GM18526 (cell line): ENCODE results near the gene MRPS16.

Experiments
- POLR2A ChIP-seq: IDR thresholded peaks from 3 replicates; pipeline ENCODE4 v1.6.1; 2011; ENCODE audit not compliant: insufficient read length; ENCODE audit errors: extremely low read depth

MRPS16 gene

DNA sequence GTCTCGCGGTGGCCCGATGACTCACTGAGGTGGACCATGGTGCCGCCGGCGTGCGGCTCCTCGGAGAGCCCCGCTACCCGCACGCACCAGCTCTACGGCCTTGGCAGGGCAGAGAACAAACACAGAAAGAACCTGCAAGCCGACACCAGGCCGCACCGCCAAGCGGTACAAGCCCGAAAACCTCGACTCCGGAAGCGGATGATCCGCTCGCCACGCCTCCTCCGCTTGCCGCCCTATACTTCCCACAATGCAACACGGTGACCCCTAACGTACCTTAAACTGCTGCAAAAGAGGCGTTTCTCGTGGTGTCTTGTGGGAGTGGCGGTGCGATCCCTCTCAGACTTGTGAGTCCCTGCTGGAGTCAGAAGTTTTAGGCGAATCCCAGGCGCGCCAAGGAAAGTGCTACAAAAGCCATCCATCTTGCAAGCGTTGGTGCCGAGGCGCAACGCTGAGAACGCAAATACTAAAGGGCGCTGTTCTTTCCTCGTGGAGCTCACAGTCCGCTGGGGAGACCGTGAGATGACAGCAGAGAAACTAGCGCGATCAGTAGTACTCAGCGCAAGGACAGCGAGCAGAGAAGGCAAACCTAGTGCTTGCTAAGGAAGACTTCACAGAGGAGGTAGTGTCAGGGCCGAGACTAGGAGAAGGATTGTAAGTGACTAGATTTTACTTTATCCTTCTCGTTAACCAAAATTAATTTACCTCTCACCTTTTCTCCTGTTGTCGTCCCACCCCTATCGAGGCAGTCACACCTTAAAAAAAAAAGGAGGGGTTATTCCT, at the start of gene MRPS16:
MRPS16 (minus strand) TSS at position 200 of the 780 bp plus-strand sequence; CDS start at position 38, 162 bp downstream.
- peak; percentile 92 for TF ChIP-seq POLR2A

DNA sequence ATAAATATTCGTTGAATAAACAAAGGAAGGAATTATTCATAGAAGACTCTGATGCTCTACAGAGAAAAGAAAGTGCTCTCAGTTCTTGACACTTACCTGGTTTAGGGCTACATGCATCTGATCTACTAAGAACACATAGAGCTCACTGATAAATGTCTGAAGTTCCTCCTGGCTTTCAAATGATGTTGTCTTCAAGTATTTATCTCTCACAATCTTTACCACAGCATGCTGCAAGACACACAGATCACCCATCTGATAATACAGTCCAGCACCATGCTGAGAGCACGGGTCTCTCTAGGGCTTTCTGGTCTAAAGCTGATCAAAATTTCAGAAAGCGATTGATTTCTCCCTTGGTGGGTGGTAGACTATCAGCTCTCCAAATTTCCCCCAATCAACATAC, 44.5 kb upstream of the MRPS16 start:
- TF ChIP-seq POLR2A = no peak

DNA sequence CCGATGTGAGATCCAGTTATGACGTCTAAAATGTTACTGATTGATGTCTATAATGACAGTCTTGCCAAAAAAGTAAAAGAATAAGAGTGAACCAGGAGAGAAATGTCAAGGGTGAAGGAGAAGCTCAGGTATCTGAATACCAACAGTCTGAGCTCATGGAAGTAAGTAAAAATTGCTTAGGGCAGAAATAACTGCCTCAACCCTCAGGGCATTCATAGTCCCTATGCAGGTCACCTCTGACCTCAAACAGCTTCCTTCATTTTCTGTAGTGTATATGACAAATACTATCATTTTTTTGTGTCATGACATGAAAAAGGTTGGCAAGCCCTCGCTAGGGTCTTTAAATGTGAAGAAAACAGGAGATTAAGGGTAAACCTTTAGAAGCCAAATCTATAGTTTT, 41.0 kb upstream of the MRPS16 start:
- no peak for TF ChIP-seq POLR2A

- TF ChIP-seq POLR2A = no peak
Observed at GRCh38 chr10:73289958-73290357, 37.5 kb upstream of the MRPS16 start.

DNA sequence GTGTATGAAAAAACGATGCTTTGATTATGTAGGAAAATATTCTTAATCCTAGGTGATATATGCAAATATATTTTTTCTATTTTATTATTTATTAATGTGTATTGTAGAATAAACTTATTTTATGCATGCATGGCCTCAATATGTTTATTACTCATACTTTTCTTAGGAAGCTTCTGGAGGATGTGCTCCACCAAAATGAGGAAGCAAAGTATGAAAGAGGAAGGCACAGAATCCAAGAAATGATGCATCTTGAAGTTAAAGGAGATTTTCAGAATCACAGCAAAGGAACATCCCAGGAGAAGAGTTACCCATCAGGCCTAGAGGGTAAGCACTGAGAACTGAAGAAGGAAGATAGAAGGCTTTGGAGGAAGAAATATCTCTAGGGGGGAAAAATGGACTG, 35.0 kb upstream of the MRPS16 start:
- TF ChIP-seq POLR2A = no peak

DNA sequence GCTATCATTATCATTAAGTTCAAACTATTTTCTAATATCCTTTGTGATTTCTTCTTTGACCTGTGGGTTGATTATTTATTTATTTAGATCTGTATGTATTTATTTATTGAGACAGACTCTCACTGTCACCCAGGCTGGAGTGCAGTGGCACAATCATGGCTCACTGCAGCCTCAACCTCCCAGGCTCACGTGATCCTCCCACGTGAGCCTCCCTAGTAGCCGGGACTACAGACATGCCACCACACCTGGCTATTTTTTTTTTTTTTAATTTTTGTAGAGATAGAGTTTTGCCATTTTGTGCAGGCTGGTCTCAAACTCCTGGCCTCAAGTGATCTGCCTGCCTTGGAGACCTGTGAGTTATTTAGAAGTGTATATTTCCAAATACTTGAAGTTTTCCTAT, 28.7 kb upstream of the MRPS16 start:
- TF ChIP-seq POLR2A = no peak

GRCh38 chr10:73264423-73264822, 12.0 kb upstream of the MRPS16 start:
- TF ChIP-seq POLR2A = no peak

- no peak for TF ChIP-seq POLR2A
Observed at GRCh38 chr10:73263693-73264347, 11.4 kb upstream of the MRPS16 start.

DNA sequence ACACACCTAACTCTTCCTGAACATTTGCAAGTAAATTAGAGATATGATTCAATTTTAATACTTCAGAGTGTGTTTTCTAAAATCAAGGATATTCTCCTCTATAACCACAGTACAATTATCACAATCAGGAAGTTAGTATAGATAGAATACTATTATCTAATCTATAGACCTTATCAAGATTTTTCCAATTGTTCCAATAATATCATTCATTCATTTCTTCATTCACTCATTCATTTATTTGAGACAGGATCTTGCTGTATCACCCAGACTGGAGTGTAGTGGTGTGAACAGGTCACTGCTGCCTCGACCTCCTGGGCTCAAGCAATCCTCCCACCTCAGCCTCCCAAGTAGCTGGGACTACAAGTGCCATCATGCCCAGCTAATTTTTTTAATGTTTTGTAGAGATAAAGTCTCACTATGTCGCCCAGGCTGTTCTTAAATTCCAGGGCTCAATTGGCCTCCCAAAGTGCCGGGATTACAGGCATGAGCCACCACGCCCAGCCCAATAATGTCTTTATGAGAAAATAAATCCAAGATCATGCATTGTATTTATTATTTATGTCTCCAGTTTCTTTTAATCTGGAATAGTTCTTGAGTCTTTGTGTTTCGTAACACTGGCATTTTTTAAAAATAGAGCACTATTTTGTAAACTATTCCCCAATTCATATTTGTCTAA, 10.6 kb upstream of the MRPS16 start:
- TF ChIP-seq POLR2A = no peak

DNA sequence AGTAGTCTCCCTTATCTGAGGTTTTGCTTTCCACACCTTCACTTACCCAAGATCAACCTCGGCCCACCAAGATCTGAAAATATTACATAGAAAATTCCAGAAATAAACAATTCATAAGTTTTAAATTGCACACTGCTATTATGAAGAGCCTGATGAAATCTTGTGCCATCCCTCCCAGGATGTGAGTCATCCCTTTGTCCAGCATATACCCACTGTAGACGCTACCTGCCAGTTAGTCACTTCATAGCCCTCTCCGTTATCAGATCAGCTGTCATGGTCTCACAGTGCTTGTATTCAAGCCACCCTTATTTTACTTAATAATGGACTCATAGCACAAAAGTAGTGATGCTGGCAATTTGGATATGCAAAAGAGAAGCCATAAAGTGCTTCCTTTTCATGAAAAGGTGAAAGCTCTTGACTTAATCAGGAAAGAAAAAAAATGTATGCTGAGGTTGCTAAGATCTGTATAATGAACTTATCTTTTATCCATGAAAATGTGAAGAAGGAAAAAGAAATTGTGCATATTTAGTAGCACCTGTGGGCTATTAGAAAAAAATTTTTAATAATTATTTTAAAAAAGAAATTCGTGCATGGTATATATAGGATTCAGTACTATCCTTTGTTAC, 9.8 kb upstream of the MRPS16 start:
- no peak for TF ChIP-seq POLR2A

DNA sequence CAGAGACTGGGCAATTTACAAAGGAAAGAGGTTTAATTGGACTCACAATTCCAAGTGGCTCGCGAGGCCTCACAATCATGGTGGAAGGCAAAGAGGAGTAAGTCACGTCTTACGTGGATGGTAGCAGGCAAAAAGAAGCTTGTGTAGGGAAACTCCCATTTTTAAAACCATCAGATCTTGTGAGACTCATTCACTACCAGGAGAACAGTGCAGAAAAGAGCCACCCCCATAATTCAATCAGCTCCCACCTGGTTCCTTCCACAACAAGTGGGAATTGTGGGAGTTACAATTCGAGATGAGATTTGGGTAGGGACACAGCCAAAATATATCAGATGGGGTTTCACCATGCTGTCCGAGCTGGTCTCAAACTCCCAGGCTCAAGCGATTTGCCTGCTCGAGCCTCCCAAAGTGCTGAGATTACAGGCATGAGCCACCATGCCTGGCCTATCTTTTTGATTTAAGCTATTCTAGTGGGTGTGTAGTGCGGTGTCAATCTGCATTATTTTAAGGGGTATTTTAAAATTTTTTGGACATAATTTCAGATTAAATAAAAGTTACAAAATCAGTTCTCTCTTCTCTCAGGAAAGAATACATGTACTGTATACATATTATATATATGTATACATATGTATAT, 9.0 kb upstream of the MRPS16 start:
- no peak for TF ChIP-seq POLR2A

DNA sequence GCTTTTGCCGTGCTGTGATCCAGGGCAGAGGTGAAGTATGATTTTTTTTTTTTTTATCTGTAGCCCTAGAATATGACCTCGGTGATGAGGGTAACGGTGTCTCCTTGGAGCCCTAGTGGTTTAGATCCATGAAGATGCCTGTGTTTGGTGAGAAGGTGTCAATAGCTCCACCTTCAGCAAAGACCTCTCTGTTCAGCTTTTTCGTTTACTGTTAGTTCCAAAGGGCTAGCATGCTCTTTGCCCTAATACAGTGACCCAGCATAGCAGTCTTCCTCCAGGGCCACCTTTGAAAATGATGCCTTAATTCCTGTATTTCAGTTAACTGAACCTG, 746 bp upstream of the MRPS16 start:
- no peak for TF ChIP-seq POLR2A

- TF ChIP-seq POLR2A = no peak
Observed at GRCh38 chr10:73251683-73252444, 580 bp downstream of the MRPS16 start.

DNA sequence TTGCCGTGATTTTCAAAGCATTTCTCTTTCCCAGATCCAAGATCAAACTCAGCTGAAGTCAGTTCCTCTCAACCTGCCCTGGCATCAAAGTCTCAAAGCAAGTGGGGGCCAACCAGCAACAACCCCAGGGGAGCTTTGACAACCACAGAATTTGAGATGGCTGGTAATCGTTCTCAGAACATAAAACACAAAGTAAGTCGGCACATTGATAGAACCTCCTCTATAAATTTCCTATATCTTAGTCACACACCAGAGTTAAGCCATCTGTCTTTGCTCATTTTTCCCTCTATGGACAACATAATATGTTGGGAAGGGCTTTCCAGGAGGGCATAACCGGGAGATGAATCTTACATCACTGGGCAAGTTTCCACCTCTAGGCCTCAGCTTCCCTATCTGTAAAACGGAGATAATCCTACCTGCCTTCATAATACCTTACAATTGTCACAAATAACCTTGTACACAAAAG, 4.2 kb downstream of the MRPS16 start:
- no peak for TF ChIP-seq POLR2A

DNA sequence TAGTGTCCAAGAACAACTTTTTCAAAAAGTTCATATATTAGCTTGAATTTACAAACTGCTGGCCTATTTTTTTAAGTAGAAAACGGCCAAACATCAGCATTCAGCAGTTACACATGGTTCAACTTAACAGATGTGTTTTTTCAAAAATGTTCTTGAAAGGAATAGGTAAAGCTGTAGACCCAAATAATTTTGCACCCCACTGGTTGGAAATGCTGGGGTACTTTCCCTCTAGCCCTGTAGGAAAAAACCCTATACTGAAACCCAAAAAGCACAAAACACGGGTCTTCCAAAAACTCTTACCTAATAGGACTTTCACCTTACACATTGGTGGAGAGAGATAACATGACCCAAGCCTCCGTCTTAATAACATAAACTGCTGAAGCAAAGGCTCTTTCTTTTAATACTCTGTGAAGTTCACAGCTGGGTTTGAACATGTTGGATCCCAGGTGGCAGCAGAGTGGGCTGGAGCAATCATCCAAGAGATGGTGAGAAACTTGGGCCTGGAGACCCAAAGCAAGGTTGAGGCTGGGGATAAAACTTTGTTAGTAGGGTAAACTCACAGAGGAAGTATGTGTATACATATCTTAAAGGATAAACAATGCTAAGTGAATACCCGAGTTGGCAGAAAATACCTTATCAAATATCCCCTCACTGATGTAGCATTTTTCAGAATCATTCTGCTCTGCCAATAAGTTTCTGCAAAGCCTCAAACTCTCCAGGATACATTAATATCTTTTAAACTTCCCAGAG, 4.8 kb downstream of the MRPS16 start:
- TF ChIP-seq POLR2A = no peak
